Panc1 (cell line): ENCODE data around the gene RHOT2. TPM values are rescaled to one million over a fixed set of nuclear protein-coding genes. Genes with fewer than 3 reads are reported as not detected.

ENCODE experiments used
- ATAC-seq: fragments of 200-7000 bp; cut with Tn5 transposase; 2 replicates; pipeline ENCODE4 v1.9.1; 2020; ENCODE audit warnings: mild to moderate bottlenecking, moderate library complexity
- BruUV-seq: library from RNA; stranded (reverse); fragments of 400-500 nt; replicated peaks from 2 replicates; lab custom pipeline; 2021; lab: Mats Ljungman, UMichigan
- CTCF ChIA-PET: fragments of 300-600 bp; sonication (Branson Sonifier 250); formaldehyde crosslinking; loops from one replicate; lab custom pipeline; 2022; ENCODE audit warnings: antibody characterized with exemption; lab: Charles Lee
- POLR2A ChIA-PET: fragments of 300-600 bp; sonication (Branson Sonifier 250); formaldehyde crosslinking; loops from one replicate; lab custom pipeline; 2022; ENCODE audit warnings: antibody characterized with exemption; lab: Charles Lee
- DNase-seq: peaks from one replicate; pipeline ENCODE4 v3.0.0-alpha.2; 2010; ENCODE audit warnings: low read depth, low spot score
- H3K27ac ChIP-seq: 2 replicates; pipeline ENCODE4 v1.5.1; 2011; ENCODE audit warnings: mild to moderate bottlenecking, low read length, inconsistent platforms
- H3K27me3 ChIP-seq: fragments of 200-500 bp; sonication (Bioruptor generic); 2 replicates; pipeline ENCODE4 v1.6.0; 2014; ENCODE audit warnings: low read length, inconsistent platforms; ENCODE audit not compliant: control insufficient read depth, insufficient read depth
- H3K36me3 ChIP-seq: fragments of 200-500 bp; sonication (Bioruptor generic); 2 replicates; pipeline ENCODE4 v1.5.1; 2014; ENCODE audit warnings: inconsistent platforms, mild to moderate bottlenecking, low read length, moderate library complexity; ENCODE audit not compliant: control insufficient read depth, insufficient read depth
- H3K4me1 ChIP-seq: 2 replicates; pipeline ENCODE4 v1.5.1; 2011; ENCODE audit warnings: inconsistent platforms, mild to moderate bottlenecking, low read length, moderate library complexity; ENCODE audit not compliant: control insufficient read depth, insufficient read depth
- H3K4me3 ChIP-seq, 2 experiments: 2 replicates each; pipeline ENCODE4 v1.5.1; 2011 to 2012; ENCODE audit warnings: low read depth in 2 of 2, low read length in 2 of 2, mild to moderate bottlenecking in 2 of 2, inconsistent platforms in 1 of 2, moderate library complexity in 1 of 2
- H3K9me3 ChIP-seq: fragments of 200-500 bp; sonication (Bioruptor generic); 2 replicates; pipeline ENCODE4 v1.5.1; 2014; ENCODE audit warnings: low read depth, mild to moderate bottlenecking, inconsistent platforms, low read length, moderate library complexity; ENCODE audit not compliant: control insufficient read depth, insufficient read depth
- POLR2AphosphoS5 ChIP-seq: IDR thresholded peaks from 2 replicates; pipeline ENCODE4 v1.6.1; 2012; ENCODE audit warnings: mild to moderate bottlenecking, low read depth, low read length, moderate library complexity
- SIN3A ChIP-seq: IDR thresholded peaks from 2 replicates; pipeline ENCODE4 v1.6.1; 2012; ENCODE audit warnings: low read depth, mild to moderate bottlenecking, low read length, moderate library complexity, borderline replicate concordance; ENCODE audit not compliant: insufficient read depth
- TCF7L2 ChIP-seq: IDR thresholded peaks from 2 replicates; pipeline ENCODE4 v1.6.1; 2011; ENCODE audit warnings: mild to moderate bottlenecking, low read depth, low read length, inconsistent platforms
- in situ Hi-C: cut with HindIII; loops from 2 replicates; pipeline ENCODE4 v1.10.0; 2016; ENCODE audit warnings: low sequenced_read_pairs, low pct_unique_long_range_greater_than_20kb
- intact Hi-C: fragments of 100-400 bp; cut with micrococcal nuclease; formaldehyde crosslinking; loops from one replicate; pipeline ENCODE4 v1.10.0; 2022; ENCODE audit not compliant: unreplicated experiment
- total RNA-seq: library from RNA; stranded (reverse); gene quantifications from one replicate; pipeline ENCODE4 v1.2.1, GENCODE V29; 2021; ENCODE audit not compliant: unreplicated experiment
- TF ChIP-seq, protein P1 (sequence below): fragments of 450-650 bp; IDR thresholded peaks from 2 replicates; pipeline ENCODE4 v1.5.1; 2017; ENCODE audit warnings: mild to moderate bottlenecking
- TF ChIP-seq, protein P2 (sequence below), 2 experiments: IDR thresholded peaks; 2 replicates each; pipeline ENCODE4 v1.6.1; 2011 to 2012; ENCODE audit warnings: low read depth in 2 of 2, control low read depth in 1 of 2, low read length in 1 of 2, mild to moderate bottlenecking in 1 of 2, moderate library complexity in 1 of 2; ENCODE audit not compliant: insufficient read depth in 1 of 2

RHOT2 gene
- total RNA-seq, 1 experiment from 2014 or later = 195 TPM

DNA sequence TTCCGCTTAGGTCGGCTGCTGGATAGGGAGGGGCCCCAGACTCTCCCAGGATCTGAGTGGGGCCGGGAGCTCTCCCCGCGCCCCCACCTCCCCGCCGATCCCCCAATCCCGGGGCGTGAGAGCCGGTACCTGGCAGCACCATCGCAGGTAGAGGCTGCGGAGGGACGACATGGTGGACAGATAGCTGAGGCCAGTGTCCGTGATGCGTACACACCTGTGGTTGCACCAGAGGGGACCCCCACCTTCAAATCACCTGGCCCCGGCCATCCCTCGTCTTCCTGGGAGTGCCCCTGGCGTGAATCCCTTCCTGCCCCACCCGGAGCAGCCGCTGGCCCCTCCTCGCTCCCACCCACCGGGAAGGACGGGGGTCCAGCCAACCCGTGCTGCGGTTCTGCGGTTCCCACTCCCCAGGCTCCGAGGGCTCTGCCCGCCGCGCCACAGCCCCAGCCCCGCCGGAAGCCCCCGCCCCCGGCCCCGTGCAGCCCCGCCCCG, 27.0 kb downstream of the RHOT2 start:
- no peak for ATAC-seq
- ChIA-PET CTCF (no interaction called here), POLR2A (no interaction called here)
- no peaks in the 10 kb centered on the region for H3K9me3 ChIP-seq
- no TSS peak for BruUV-seq
- peaks cover 2% of the 10 kb centered on the region; the same call in 1 of the 2 replicates for H3K36me3 ChIP-seq
- intact Hi-C loops (no loop called here), in situ Hi-C loops (no loop called here)
- no peaks in the 10 kb centered on the region for H3K27me3 ChIP-seq
- H3K4me3 ChIP-seq = no peak overlapping the region
- DNase-seq = no peak
- H3K4me1 ChIP-seq = 0 out of 2 replicates have a peak, but pooled peaks cover 3% of the 10 kb centered on the region
- no peak overlapping the region for H3K27ac ChIP-seq
- TF ChIP-seq TCF7L2 = no peak
- TF ChIP-seq POLR2AphosphoS5 = no peak
- TF ChIP-seq, protein P1, sequence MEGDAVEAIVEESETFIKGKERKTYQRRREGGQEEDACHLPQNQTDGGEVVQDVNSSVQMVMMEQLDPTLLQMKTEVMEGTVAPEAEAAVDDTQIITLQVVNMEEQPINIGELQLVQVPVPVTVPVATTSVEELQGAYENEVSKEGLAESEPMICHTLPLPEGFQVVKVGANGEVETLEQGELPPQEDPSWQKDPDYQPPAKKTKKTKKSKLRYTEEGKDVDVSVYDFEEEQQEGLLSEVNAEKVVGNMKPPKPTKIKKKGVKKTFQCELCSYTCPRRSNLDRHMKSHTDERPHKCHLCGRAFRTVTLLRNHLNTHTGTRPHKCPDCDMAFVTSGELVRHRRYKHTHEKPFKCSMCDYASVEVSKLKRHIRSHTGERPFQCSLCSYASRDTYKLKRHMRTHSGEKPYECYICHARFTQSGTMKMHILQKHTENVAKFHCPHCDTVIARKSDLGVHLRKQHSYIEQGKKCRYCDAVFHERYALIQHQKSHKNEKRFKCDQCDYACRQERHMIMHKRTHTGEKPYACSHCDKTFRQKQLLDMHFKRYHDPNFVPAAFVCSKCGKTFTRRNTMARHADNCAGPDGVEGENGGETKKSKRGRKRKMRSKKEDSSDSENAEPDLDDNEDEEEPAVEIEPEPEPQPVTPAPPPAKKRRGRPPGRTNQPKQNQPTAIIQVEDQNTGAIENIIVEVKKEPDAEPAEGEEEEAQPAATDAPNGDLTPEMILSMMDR = no peak

DNA sequence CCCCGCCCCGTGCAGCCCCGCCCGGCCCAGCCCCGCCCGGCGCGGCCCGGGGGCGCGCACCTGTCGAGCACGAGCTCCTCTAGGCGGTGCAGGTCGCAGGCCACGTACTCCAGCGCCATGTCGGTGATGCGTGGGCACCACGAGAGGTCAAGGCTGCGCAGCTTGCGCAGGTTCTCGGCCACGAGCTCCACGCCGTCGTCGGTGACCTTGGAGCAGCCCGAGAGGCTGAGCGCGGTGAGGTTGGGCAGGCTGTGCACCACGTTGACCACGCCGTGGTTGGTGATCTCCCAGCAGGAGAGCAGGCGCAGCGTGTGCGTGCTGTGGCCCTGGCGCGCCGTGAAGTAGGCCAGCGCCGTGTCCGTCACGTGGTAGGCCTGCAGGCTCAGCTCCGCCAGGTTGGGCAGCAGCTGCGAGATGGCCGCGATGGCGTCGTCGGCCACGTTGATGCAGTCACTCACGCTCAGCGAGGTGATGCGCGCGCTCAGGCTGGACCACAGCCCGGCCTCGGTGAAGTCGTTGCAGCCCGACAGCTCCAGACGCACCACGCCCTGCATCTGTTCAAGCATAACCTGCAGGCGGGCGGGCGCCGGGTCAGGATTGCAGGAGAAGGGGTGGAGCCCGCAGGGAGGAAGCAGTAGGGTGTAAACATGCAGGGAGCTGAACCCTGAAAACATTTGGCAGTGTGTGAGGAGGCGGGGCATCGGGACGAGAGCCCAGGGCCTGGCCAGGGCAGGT, 27.6 kb downstream of the RHOT2 start:
- H3K27me3 ChIP-seq = no peaks in the 10 kb centered on the region
- no peaks in the 10 kb centered on the region for H3K9me3 ChIP-seq
- intact Hi-C loops = no loop called here
- no peaks in the 10 kb centered on the region for H3K36me3 ChIP-seq
- no peak overlapping the region for H3K27ac ChIP-seq
- POLR2A ChIA-PET = no interaction called here
- H3K4me1 ChIP-seq = 0 out of 2 replicates have a peak, but pooled peaks cover 3% of the 10 kb centered on the region
- no peak overlapping the region for H3K4me3 ChIP-seq
- TF ChIP-seq SIN3A (no peak), POLR2AphosphoS5 (no peak), TCF7L2 (no peak)
- TF ChIP-seq, protein P2, sequence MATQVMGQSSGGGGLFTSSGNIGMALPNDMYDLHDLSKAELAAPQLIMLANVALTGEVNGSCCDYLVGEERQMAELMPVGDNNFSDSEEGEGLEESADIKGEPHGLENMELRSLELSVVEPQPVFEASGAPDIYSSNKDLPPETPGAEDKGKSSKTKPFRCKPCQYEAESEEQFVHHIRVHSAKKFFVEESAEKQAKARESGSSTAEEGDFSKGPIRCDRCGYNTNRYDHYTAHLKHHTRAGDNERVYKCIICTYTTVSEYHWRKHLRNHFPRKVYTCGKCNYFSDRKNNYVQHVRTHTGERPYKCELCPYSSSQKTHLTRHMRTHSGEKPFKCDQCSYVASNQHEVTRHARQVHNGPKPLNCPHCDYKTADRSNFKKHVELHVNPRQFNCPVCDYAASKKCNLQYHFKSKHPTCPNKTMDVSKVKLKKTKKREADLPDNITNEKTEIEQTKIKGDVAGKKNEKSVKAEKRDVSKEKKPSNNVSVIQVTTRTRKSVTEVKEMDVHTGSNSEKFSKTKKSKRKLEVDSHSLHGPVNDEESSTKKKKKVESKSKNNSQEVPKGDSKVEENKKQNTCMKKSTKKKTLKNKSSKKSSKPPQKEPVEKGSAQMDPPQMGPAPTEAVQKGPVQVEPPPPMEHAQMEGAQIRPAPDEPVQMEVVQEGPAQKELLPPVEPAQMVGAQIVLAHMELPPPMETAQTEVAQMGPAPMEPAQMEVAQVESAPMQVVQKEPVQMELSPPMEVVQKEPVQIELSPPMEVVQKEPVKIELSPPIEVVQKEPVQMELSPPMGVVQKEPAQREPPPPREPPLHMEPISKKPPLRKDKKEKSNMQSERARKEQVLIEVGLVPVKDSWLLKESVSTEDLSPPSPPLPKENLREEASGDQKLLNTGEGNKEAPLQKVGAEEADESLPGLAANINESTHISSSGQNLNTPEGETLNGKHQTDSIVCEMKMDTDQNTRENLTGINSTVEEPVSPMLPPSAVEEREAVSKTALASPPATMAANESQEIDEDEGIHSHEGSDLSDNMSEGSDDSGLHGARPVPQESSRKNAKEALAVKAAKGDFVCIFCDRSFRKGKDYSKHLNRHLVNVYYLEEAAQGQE (IDR thresholded peaks at IDR 0.05; ENCODE audit: insufficient read depth in 1 of 2, low read depth in 2 of 2, low read length in 1 of 2) = no peak
- TF ChIP-seq, protein P1 = no peak
- DNase-seq (no peak), ATAC-seq (no peak)
- no TSS peak for BruUV-seq
- CTCF ChIA-PET = no interaction called here
- in situ Hi-C loops = no loop called here
